Nephron (organoid): ENCODE data around the gene RANBP10.
A peak's percentile ranks its signal among the peaks of the same experiment; 100 is the strongest.
"Not testable (repeated sequence)": the region's sequence is repeated elsewhere in the genome, so short reads cannot be mapped to it uniquely, and the experiment has no call there.

Source experiments
- H3K27ac Mint-ChIP-seq, 3 experiments: 2 replicates each; pipeline ENCODE4 v1.8.0; 2020; ENCODE audit warnings: mixed read lengths in 3 of 3, mild to moderate bottlenecking in 2 of 3, moderate library complexity in 1 of 3
- H3K27me3 Mint-ChIP-seq: 2 replicates; pipeline ENCODE4 v1.8.0; 2021; ENCODE audit warnings: low read depth, mild to moderate bottlenecking, moderate library complexity, mixed read lengths
- H3K36me3 Mint-ChIP-seq: 2 replicates; pipeline ENCODE4 v1.8.0; 2020; ENCODE audit warnings: low read depth, mixed read lengths
- H3K4me1 Mint-ChIP-seq: 2 replicates; pipeline ENCODE4 v1.8.0; 2020; ENCODE audit warnings: mixed read lengths
- H3K4me3 Mint-ChIP-seq, 3 experiments: 2 replicates each; pipeline ENCODE4 v1.8.0; 2020; ENCODE audit warnings: mild to moderate bottlenecking in 3 of 3, mixed read lengths in 3 of 3, moderate library complexity in 2 of 3
- H3K9me3 Mint-ChIP-seq: 2 replicates; pipeline ENCODE4 v1.8.0; 2020; ENCODE audit warnings: mixed read lengths
- TF ChIP-seq, protein P1 (sequence below), 3 experiments: fragments of 200-600 bp; sonication (generic); IDR thresholded peaks; one replicate each; pipeline ENCODE4 v1.5.0; 2021; ENCODE audit warnings: antibody characterized with exemption in 3 of 3; ENCODE audit not compliant: unreplicated experiment in 3 of 3

Gene RANBP10

DNA sequence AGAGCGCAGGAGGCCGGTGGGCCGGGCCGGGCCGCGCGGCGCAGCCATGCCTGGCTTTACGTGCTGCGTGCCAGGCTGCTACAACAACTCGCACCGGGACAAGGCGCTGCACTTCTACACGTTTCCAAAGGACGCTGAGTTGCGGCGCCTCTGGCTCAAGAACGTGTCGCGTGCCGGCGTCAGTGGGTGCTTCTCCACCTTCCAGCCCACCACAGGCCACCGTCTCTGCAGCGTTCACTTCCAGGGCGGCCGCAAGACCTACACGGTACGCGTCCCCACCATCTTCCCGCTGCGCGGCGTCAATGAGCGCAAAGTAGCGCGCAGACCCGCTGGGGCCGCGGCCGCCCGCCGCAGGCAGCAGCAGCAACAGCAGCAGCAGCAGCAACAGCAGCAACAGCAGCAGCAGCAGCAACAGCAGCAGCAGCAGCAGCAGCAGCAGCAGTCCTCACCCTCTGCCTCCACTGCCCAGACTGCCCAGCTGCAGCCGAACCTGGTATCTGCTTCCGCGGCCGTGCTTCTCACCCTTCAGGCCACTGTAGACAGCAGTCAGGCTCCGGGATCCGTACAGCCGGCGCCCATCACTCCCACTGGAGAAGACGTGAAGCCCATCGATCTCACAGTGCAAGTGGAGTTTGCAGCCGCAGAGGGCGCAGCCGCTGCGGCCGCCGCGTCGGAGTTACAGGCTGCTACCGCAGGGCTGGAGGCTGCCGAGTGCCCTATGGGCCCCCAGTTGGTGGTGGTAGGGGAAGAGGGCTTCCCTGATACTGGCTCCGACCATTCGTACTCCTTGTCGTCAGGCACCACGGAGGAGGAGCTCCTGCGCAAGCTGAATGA is 36.4 kb upstream of the RANBP10 start:
- peak overlapping the region; percentile 96 to 99 (median 97) for H3K27ac Mint-ChIP-seq
- H3K4me1 Mint-ChIP-seq, result peaks cover 43% of the 10 kb centered on the region
- TF ChIP-seq, protein P1, sequence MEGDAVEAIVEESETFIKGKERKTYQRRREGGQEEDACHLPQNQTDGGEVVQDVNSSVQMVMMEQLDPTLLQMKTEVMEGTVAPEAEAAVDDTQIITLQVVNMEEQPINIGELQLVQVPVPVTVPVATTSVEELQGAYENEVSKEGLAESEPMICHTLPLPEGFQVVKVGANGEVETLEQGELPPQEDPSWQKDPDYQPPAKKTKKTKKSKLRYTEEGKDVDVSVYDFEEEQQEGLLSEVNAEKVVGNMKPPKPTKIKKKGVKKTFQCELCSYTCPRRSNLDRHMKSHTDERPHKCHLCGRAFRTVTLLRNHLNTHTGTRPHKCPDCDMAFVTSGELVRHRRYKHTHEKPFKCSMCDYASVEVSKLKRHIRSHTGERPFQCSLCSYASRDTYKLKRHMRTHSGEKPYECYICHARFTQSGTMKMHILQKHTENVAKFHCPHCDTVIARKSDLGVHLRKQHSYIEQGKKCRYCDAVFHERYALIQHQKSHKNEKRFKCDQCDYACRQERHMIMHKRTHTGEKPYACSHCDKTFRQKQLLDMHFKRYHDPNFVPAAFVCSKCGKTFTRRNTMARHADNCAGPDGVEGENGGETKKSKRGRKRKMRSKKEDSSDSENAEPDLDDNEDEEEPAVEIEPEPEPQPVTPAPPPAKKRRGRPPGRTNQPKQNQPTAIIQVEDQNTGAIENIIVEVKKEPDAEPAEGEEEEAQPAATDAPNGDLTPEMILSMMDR (IDR thresholded peaks at IDR 0.05; ENCODE audit: unreplicated experiment in 3 of 3), result peak in 1 of 3 experiments; percentile 28
- peak overlapping the region; percentile 95 to 97 (median 96) for H3K4me3 Mint-ChIP-seq
- no peaks in the 10 kb centered on the region for H3K36me3 Mint-ChIP-seq
- H3K9me3 Mint-ChIP-seq, result no peaks in the 10 kb centered on the region
- H3K27me3 Mint-ChIP-seq, result peaks cover 4% of the 10 kb centered on the region

DNA sequence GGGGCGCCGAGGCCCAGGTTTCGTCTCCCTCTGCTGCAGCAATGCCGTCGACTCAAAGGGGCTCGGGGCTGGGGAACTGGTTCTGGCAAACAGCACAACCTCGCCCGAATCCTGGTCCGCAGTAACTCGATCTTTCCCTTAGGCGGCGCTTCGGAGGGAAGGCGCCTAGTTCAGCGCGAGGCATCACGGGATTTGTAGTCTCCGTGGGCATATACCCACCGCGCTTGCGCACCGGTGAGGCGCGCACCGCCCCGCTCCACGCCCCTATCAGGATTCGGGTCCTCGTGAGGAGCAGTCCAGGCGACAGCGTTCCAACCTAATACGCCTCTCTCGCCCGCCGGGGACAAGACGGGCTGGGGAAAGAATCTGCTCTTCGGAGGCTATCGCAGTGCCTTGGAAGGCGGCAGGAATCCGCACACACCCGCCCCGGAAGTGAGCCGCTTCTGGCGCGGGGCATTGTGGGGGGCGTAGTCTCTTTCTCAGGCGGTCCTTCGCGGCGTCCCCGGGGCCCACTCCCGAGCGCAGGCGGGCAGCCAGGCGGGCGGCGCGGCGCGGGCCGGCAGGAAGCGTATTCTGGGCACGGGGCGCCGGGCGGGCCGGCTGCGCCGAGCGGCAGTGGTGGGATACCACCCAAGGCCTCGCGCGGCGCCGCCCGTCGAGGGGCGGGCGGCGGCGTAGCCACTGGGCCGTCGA is 35.6 kb upstream of the RANBP10 start, which contains the start of gene THAP11:
TSS of gene THAP11 (plus strand) at position 505 of the 693 bp plus-strand sequence. CDS start 235 bp downstream, outside the sequence.
- Mint-ChIP-seq H3K4me3 (peak within 1 kb of the TSS; percentile 95 to 97 (median 96)), H3K36me3 (no peaks in the 10 kb centered on the region), H3K9me3 (no peaks in the 10 kb centered on the region), H3K27me3 (peaks cover 4% of the 10 kb centered on the region), H3K27ac (peak within 1 kb of the TSS; percentile 99 to 100 (median 100)), H3K4me1 (peaks cover 40% of the 10 kb centered on the region)
- TF ChIP-seq, protein P1 (IDR thresholded peaks at IDR 0.05; ENCODE audit: unreplicated experiment in 3 of 3), result peak; percentile 86 to 90 (median 88)

DNA sequence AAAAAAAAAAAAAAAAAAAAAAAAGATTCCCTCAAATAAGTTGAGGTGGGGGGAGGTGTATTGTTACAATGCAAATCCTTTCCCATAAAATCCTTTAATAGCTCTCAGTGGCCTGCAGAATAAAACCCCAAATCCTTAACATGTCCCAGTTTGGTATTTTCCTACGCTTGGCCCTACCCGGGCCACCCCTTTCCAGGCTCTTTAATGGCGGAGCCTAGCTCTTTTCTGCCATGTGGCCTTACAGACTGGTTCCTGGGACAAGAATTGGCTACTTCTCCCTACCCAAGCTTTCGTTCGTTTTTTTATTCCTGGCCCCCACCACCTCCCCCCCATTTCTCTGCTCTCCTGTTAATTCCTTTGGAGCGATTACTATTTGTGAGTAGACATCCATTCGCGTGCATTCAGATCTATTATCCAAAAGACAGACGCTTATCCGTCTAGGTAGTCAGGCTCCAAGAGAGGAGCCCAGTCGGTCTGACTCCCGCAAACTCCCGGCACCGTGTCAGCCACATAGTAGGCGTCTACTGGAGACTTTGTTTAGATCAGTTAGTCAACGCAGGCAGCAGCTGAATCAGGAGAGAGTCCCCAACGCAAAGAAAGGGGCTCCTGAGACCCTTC is 34.9 kb upstream of the RANBP10 start:
- Mint-ChIP-seq H3K27ac (peak overlapping the region; percentile 99 to 100 (median 100)), H3K9me3 (no peaks in the 10 kb centered on the region), H3K4me1 (peaks cover 39% of the 10 kb centered on the region), H3K27me3 (peaks cover 4% of the 10 kb centered on the region), H3K4me3 (peak overlapping the region; percentile 95 to 96 (median 95)), H3K36me3 (no peaks in the 10 kb centered on the region)
- TF ChIP-seq, protein P1 (IDR thresholded peaks at IDR 0.05; ENCODE audit: unreplicated experiment in 3 of 3), result no peak

DNA sequence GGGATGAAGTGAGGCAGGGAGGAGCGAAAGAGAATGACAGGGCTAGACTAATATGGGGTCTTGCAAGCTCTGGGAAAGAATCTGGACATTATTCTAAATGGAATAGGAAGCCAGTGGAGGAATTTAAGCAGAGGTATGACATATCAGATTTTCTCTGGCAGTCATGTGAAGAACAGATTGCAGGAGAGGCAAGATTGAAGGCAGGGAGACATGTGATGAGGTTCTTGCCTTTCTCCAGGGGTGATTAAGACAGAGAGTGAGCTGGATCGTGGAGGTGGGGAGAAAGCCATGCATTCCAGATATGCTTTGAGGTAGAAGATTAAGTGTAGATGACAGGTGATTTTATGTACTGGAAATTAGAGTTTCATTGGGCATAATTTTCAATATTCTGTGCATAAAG is 31.5 kb upstream of the RANBP10 start:
- no peaks in the 10 kb centered on the region for H3K9me3 Mint-ChIP-seq
- no peaks in the 10 kb centered on the region for H3K36me3 Mint-ChIP-seq
- TF ChIP-seq, protein P1 (IDR thresholded peaks at IDR 0.05; ENCODE audit: unreplicated experiment in 3 of 3), result no peak
- H3K27ac Mint-ChIP-seq, result peak overlapping the region in 1 of 3 experiments; percentile 14
- peak overlapping the region in 1 of 3 experiments; percentile 11 for H3K4me3 Mint-ChIP-seq
- H3K27me3 Mint-ChIP-seq, result no peaks in the 10 kb centered on the region
- peaks cover 15% of the 10 kb centered on the region for H3K4me1 Mint-ChIP-seq

DNA sequence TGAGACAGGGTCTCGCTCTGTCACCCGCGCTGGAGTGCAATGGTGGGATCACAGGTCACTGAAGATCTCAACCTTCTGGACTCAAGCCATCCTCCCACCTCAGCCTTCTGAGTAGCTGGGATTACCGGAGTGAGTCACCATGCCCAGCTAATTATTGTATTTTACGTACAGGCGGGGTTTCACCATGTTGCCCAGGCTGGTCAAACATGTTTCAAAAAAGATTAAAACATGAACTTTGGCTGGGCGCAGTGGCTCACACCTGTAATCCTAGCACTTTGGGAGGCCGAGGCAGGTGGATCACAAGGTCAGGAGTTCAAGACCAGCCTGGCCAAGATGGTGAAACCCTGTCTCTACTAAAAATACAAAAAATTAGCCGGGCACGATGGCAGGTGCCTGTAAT is 30.8 kb upstream of the RANBP10 start:
- H3K9me3 Mint-ChIP-seq, H3K4me3 Mint-ChIP-seq, H3K27ac Mint-ChIP-seq: not testable (repeated sequence)

DNA sequence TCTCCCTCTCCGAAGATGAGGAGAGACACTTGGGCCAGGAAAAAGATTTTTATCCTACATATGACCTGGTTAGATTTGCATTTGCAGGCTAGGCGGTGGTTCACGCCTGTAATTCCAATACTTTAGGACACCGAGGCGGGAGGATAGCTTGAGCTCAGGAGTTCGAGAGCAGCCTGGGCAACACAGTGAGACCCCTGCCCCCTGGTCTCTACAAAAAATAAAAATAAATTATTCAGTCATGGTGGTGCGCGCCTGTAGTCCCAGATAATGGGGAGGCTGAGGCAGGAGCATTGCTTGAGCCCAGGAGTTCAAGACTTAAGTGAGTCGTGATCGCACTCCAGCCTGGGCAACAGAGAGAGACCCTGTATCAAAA is 27.9 kb upstream of the RANBP10 start:
- Mint-ChIP-seq H3K27ac (peak overlapping the region in 2 of 3 experiments; percentile 41 to 85), H3K4me1 (peaks cover 13% of the 10 kb centered on the region), H3K27me3 (no peaks in the 10 kb centered on the region), H3K4me3 (peak overlapping the region; percentile 90 to 98 (median 94)), H3K9me3 (no peaks in the 10 kb centered on the region), H3K36me3 (peaks cover 13% of the 10 kb centered on the region)
- TF ChIP-seq, protein P1 (IDR thresholded peaks at IDR 0.05; ENCODE audit: unreplicated experiment in 3 of 3), result no peak

More for the DNA sequence above, 30.8 kb upstream of the RANBP10 start:
- peaks cover 19% of the 10 kb centered on the region for H3K4me1 Mint-ChIP-seq
- H3K27me3 Mint-ChIP-seq, H3K36me3 Mint-ChIP-seq: not testable (repeated sequence)
